Activated T-helper 2 cell treated with anti-CD3 and anti-CD28 coated beads, Interferon-gamma antibody, Interleukin-2, Interleukin-4, amounts not matched to agents 10 μg/mL and 5 μg/mL and 100 μg/mL, durations not matched to agents 14 hours and 24 hours and 36 hours (primary cell): ENCODE results near the gene MUC4. TPM values are rescaled to one million over a fixed set of nuclear protein-coding genes. Genes with fewer than 3 reads are reported as not detected.
"Not testable (repeated sequence)": the region's sequence is repeated elsewhere in the genome, so short reads cannot be mapped to it uniquely, and the experiment has no call there.

Experiments
- DNase-seq: peaks from one replicate; pipeline ENCODE4 v3.0.0; 2021; ENCODE audit warnings: low spot score
- H3K27ac Mint-ChIP-seq: one replicate; pipeline ENCODE4 v1.8.0; 2021; ENCODE audit warnings: mixed read lengths
- H3K27me3 Mint-ChIP-seq: one replicate; pipeline ENCODE4 v1.8.0; 2021; ENCODE audit warnings: low read depth, mixed read lengths
- H3K36me3 Mint-ChIP-seq: one replicate; pipeline ENCODE4 v1.8.0; 2021; ENCODE audit warnings: low read depth, mixed read lengths
- H3K4me1 Mint-ChIP-seq: one replicate; pipeline ENCODE4 v1.8.0; 2021; ENCODE audit warnings: low read depth, mixed read lengths
- H3K4me3 Mint-ChIP-seq: one replicate; pipeline ENCODE4 v1.8.0; 2021; ENCODE audit warnings: low read depth, mild to moderate bottlenecking, moderate library complexity, mixed read lengths
- H3K9me3 Mint-ChIP-seq: one replicate; pipeline ENCODE4 v1.8.0; 2021; ENCODE audit warnings: mixed read lengths
- intact Hi-C: fragments of 100-400 bp; cut with micrococcal nuclease; formaldehyde crosslinking; loops from one replicate; pipeline ENCODE4 v1.15.1; 2023
- total RNA-seq: library from RNA; stranded (reverse); gene quantifications from 2 replicates; pipeline ENCODE4 v1.2.3, GENCODE V29; 2022

The MUC4 gene
- total RNA-seq, 1 donor from 2014 or later: 1.4 TPM

DNA sequence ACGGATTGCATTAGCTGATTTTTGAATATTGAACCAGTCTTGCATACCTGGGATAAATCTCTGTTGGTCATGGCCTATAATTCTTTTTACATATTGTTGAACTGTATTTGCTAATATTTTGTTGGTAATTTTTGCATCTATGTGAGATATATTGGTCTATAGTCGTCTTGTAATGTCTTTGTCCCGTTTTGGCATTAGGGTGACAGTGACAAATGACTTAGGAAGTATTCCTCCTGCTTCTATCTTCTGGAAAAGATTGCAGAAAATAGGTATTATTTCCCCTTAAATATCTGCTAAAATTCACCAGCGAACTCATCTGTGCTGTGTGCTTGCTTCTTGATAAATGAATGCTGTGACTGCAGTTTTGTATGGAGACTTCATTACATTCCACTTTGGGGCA is 67.3 kb downstream of the MUC4 start:
- Mint-ChIP-seq H3K27me3 (peaks cover 10% of the 10 kb centered on the region), H3K4me1 (peaks cover 7% of the 10 kb centered on the region), H3K36me3 (no peaks in the 10 kb centered on the region), H3K9me3 (no peaks in the 10 kb centered on the region), H3K27ac (no peak overlapping the region), H3K4me3 (no peak overlapping the region)
- no peak for DNase-seq
- intact Hi-C loops: loop anchor here (2.0 kb wide), 1 partner anchor 16 kb away; no protein-coding TSS in a partner anchor

DNA sequence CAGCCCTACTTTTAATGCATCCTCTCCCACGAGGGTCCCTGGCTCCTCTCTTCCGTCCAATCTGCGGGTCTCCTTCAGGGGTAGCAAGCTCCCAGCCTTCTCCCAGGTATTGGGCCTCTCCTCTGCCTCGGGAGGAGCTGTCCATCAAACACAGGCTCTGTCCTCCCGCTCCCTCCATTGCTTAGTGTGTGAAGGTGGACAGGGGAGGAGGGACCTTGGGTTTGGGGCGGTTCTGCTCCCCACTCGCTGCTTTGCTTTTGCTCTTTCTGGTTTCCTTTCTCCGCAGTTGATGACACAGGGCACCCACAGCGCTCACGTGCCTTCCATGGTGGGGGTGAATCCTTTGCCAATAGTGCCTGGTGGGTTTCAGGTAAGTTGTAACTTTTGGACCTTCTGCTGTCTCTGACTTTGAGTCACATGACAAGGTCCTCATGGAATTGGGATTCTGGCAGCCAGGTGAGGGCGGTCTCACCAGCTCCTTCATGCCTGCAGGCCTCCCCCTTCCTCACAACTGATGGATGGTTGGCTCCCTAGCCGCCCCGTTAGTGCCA is 72.1 kb downstream of the MUC4 start:
- intact Hi-C loops: no loop called here
- Mint-ChIP-seq H3K27me3 (peaks cover 9% of the 10 kb centered on the region), H3K4me3 (no peak overlapping the region), H3K4me1 (no peaks in the 10 kb centered on the region), H3K36me3 (no peaks in the 10 kb centered on the region), H3K9me3 (no peaks in the 10 kb centered on the region), H3K27ac (no peak overlapping the region)
- no peak for DNase-seq

DNA sequence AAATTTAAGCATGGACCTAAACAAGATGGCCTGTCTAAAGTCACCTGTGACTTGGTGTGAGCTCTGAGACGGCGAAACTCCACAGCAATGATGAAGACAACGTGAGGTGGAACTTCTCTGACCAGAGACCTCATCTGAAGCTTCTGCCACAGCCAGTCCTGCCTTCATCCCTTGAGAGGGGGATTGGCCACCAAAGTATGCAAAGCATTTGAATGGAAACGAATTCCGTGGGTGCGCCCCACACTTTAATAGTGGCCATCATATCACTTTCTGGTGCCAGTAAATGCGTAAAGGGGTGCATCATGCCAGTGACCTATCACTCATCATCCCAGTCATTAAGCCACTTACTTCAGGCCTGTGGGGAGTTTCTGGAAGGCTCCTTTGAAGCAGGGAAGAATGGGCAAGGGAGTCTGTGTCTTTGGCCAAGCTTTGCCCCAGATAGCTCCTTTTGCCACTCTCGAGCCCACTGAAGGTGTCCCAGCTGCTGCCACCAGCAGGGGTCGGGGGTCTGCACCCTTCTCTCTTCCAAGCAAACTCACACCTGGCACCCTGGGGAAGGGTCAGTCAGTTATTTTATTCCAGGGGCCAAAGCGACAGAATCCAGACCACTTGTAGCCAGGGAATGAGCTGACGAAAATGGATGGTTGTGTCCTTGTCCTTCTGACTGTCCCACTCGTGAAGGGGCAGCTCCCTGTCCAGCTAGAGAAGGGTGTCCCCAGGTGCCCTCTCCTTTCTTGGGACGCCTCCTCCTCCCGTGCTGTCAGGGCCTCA is 73.3 kb downstream of the MUC4 start:
- H3K27me3 Mint-ChIP-seq: peaks cover 4% of the 10 kb centered on the region
- no peak for DNase-seq
- no peaks in the 10 kb centered on the region for H3K9me3 Mint-ChIP-seq
- H3K27ac Mint-ChIP-seq: no peak overlapping the region
- H3K36me3 Mint-ChIP-seq: no peaks in the 10 kb centered on the region
- H3K4me3 Mint-ChIP-seq: no peak overlapping the region
- no peaks in the 10 kb centered on the region for H3K4me1 Mint-ChIP-seq
- intact Hi-C loops: no loop called here

DNA sequence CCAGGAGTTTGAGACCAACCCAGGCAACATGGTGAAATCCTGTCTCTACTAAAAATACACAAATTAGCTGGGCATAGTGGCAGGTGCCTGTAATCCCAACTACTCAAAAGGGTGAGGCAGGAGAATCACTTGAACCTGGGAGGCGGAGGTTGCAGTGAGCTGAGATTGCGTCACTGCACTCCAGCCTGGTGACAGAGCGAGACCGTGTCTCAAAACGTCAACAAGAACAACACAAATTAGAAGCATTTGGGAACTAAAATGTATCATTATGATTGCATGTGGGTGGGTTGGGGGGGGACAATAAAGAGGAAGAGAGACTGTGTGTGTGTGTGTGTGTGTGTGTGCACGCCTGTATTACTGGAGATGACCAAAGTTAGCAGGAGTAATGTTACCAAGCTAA is 73.9 kb downstream of the MUC4 start:
- H3K4me3 Mint-ChIP-seq, H3K9me3 Mint-ChIP-seq, H3K4me1 Mint-ChIP-seq, H3K36me3 Mint-ChIP-seq, intact Hi-C loops, DNase-seq, H3K27ac Mint-ChIP-seq, H3K27me3 Mint-ChIP-seq: not testable (repeated sequence)

DNA sequence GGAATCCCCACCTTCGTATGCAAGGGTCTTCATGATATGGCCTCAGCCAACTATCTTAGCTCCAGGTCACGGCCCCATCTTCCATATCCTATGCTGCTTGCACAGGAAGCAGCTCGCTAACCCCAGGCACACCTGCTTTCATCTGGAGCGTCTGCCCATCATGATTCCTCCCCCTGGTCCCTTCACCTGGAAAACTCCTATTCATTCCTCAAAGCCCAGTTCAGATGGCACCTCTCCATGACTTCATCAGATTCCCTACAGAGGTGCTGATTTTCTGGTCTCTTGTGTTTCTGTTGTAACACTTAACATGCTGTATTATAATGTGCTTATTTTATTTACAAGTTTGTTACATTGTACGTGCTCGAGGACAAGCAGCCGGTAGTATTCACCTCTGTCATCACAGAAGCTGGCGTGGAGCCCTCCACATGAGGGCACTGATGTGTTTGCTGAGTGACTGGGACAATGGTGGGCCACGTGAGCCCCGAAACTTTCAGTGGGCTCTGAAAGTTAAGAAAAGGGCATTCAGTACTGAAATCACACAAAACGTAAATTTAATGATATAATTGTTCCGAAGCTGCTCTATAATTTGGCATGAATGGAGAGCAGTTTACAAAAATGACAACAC is 74.8 kb downstream of the MUC4 start:
- no peaks in the 10 kb centered on the region for H3K27me3 Mint-ChIP-seq
- no peak overlapping the region for H3K27ac Mint-ChIP-seq
- no peaks in the 10 kb centered on the region for H3K9me3 Mint-ChIP-seq
- DNase-seq: no peak
- H3K4me3 Mint-ChIP-seq: no peak overlapping the region
- no peaks in the 10 kb centered on the region for H3K4me1 Mint-ChIP-seq
- intact Hi-C loops: no loop called here
- H3K36me3 Mint-ChIP-seq: no peaks in the 10 kb centered on the region

- no peaks in the 10 kb centered on the region for H3K4me1 Mint-ChIP-seq
- no peaks in the 10 kb centered on the region for H3K27me3 Mint-ChIP-seq
- no peak overlapping the region for H3K27ac Mint-ChIP-seq
- no peaks in the 10 kb centered on the region for H3K36me3 Mint-ChIP-seq
- DNase-seq: no peak
- intact Hi-C loops: no loop called here
- H3K4me3 Mint-ChIP-seq: no peak overlapping the region
- no peaks in the 10 kb centered on the region for H3K9me3 Mint-ChIP-seq
These were observed 76.6 kb downstream of the MUC4 start for GRCh38 chr3:195735036-195735695.

DNA sequence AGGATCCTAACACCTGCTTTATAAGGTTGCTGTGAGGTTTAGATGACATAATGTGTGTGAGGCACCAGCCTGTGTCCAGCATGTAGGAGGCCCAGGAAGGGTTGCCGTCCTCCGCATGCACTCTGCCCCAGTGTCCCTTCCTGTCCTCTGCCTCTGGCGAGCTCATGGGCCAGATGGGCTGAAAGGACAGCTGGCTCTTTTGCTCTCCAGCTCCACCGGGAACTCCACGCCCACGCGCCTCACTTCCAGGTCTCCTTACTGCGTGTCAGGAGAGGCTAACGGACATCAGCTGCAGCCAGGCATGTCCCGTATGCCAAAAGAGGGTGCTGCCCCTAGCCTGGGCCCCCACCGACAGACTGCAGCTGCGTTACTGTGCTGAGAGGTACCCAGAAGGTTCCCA is 78.8 kb downstream of the MUC4 start:
- intact Hi-C loops: no loop called here
- Mint-ChIP-seq H3K4me3 (no peak overlapping the region), H3K27me3 (no peaks in the 10 kb centered on the region), H3K4me1 (no peaks in the 10 kb centered on the region), H3K27ac (no peak overlapping the region), H3K36me3 (no peaks in the 10 kb centered on the region), H3K9me3 (no peaks in the 10 kb centered on the region)
- DNase-seq: no peak

DNA sequence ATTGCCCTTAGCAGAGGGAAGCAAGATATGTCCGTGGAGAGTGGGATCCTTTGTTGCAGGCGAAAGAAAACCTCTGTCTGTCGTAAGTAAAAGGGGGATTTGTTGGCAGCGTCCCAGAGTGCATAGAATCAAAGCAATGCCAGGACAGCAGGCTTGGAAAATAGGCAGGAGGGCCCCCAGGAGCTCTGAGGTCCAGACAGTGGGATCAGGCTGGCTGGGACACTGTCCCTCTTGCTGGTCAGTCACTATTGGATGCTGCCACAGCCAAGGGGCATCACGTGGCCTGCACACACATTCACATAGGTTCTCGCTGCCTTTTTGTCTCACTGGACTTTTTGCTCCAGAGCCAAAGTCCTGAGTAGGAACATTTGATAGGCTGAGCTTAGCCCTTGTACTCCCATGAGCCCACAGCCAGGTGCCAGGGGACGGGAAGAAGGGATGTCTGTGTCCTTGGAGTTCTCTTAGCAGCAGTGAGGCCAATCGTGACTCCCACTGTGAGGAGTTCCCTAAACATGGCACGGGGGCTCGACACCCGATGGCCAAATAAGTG is 80.3 kb downstream of the MUC4 start:
- no peak overlapping the region for H3K27ac Mint-ChIP-seq
- no peak for DNase-seq
- no peak overlapping the region for H3K4me3 Mint-ChIP-seq
- H3K4me1 Mint-ChIP-seq: no peaks in the 10 kb centered on the region
- no peaks in the 10 kb centered on the region for H3K9me3 Mint-ChIP-seq
- H3K36me3 Mint-ChIP-seq: no peaks in the 10 kb centered on the region
- no peaks in the 10 kb centered on the region for H3K27me3 Mint-ChIP-seq
- intact Hi-C loops: no loop called here

GRCh38 chr3:195729476-195730251 is 82.1 kb downstream of the MUC4 start:
- intact Hi-C loops: loop anchor here (2.0 kb wide), 1 partner anchor 15 kb away; no protein-coding TSS in a partner anchor
- Mint-ChIP-seq H3K4me1 (no peaks in the 10 kb centered on the region), H3K4me3 (no peak overlapping the region), H3K9me3 (no peaks in the 10 kb centered on the region), H3K27me3 (no peaks in the 10 kb centered on the region), H3K36me3 (no peaks in the 10 kb centered on the region), H3K27ac (no peak overlapping the region)
- no peak for DNase-seq

DNA sequence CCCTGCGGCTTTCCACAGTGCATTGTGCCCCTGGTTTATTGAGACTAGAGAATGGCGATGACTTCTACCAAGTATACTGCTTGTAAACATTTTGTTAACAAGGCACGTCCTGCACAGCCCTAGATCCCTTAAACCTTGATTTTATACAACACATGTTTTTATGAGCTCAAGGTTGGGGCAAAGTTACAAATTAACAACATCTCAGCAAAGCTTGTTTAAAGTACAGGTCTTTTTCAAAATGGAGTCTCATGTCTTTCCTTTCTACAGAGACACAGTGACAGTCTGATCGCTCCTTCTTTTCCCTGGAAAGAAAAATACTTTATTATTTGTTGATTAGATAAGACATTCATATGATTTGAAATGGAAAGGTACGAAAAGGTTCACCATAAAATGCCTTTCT is 82.9 kb downstream of the MUC4 start:
- H3K4me1 Mint-ChIP-seq, H3K9me3 Mint-ChIP-seq, H3K4me3 Mint-ChIP-seq, H3K27ac Mint-ChIP-seq, H3K27me3 Mint-ChIP-seq, H3K36me3 Mint-ChIP-seq, DNase-seq: not testable (repeated sequence)
- intact Hi-C loops: loop anchor here (2.0 kb wide), 1 partner anchor 16 kb away; no protein-coding TSS in a partner anchor

- no peaks in the 10 kb centered on the region for H3K27me3 Mint-ChIP-seq
- no peak overlapping the region for H3K4me3 Mint-ChIP-seq
- no peak overlapping the region for H3K27ac Mint-ChIP-seq
- no peaks in the 10 kb centered on the region for H3K9me3 Mint-ChIP-seq
- intact Hi-C loops: loop anchor here (2.0 kb wide), 1 partner anchor 17 kb away; no protein-coding TSS in a partner anchor
- no peaks in the 10 kb centered on the region for H3K36me3 Mint-ChIP-seq
- no peak for DNase-seq
- H3K4me1 Mint-ChIP-seq: no peaks in the 10 kb centered on the region
These were observed 84.0 kb downstream of the MUC4 start for GRCh38 chr3:195727606-195728195.
